HepG2 (cell line): ENCODE measurements around the gene HARBI1. TPM values are rescaled to one million over a fixed set of nuclear protein-coding genes. Genes with fewer than 3 reads are reported as not detected.

Experiments used
- CAMTA2 ChIP-seq: sonication (generic); formaldehyde crosslinking; IDR thresholded peaks from 2 replicates; pipeline ENCODE4 v1.4.0; 2020; ENCODE audit warnings: mild to moderate bottlenecking, missing genetic modification reagents, borderline replicate concordance
- CEBPG ChIP-seq: IDR thresholded peaks from 2 replicates; pipeline ENCODE4 v1.6.1; 2016
- EP300 ChIP-seq, 3 experiments: sonication (generic) in 1 of 3; formaldehyde crosslinking in 1 of 3; IDR thresholded peaks; 2 replicates each; pipeline versions ENCODE4 v1.5.1 to v1.6.1; 2011 to 2020; ENCODE audit warnings: low read depth in 2 of 3, low read length in 2 of 3, borderline replicate concordance in 1 of 3, improper control_type of control experiment in 1 of 3, mild to moderate bottlenecking in 1 of 3, missing genetic modification reagents in 1 of 3, moderate library complexity in 1 of 3
- ESRRA ChIP-seq: sonication (generic); formaldehyde crosslinking; IDR thresholded peaks from 2 replicates; pipeline ENCODE4 v1.5.1; 2020; ENCODE audit warnings: mild to moderate bottlenecking, low read depth, missing genetic modification reagents
- HDAC2 ChIP-seq: sonication (generic); formaldehyde crosslinking; IDR thresholded peaks from 2 replicates; pipeline ENCODE4 v1.4.0; 2020; ENCODE audit warnings: missing genetic modification reagents
- KAT2B ChIP-seq: fragments of 150-350 bp; IDR thresholded peaks from 2 replicates; pipeline ENCODE4 v1.6.1; 2014; ENCODE audit warnings: low read depth, low read length, borderline replicate concordance
- NR1H2 ChIP-seq: sonication (generic); formaldehyde crosslinking; IDR thresholded peaks from 2 replicates; pipeline ENCODE4 v1.8.1; 2022; ENCODE audit warnings: low read depth, missing genetic modification reagents, borderline replicate concordance
- PPARG ChIP-seq: conservative IDR thresholded peaks from 2 replicates; pipeline ENCODE4 v1.6.1; 2016; ENCODE audit warnings: missing biosample characterization, missing genetic modification reagents
- ZNF17 ChIP-seq: sonication (generic); formaldehyde crosslinking; IDR thresholded peaks from 2 replicates; pipeline ENCODE4 v1.5.0; 2020; ENCODE audit warnings: mild to moderate bottlenecking, missing genetic modification reagents
- ZNF253 ChIP-seq: sonication (generic); formaldehyde crosslinking; IDR thresholded peaks from 2 replicates; pipeline ENCODE4 v1.8.0; 2022; ENCODE audit warnings: mild to moderate bottlenecking, missing genetic modification reagents, borderline replicate concordance
- polyA plus RNA-seq, 8 experiments: library from polyadenylated mRNA; depleted of rRNA in 3 of 8; stranded (reverse) in 7 of 8; unstranded in 1 of 8; fragments of >200 nt; fragmentation: Illumina TruSeq in 4 of 8; extraction: Trizol in 4 of 8; gene quantifications; 2 replicates each; pipeline versions ENCODE4 v1.2.1 to v1.2.3, GENCODE V29; 2011 to 2016; ENCODE audit warnings: low read depth in 4 of 8, missing spikeins in 1 of 8, mixed read lengths in 1 of 8; ENCODE audit not compliant: insufficient read depth in 1 of 8
- total RNA-seq, 5 experiments: library from RNA; depleted of rRNA; stranded (reverse); fragments of >200 nt; fragmentation: Illumina TruSeq; extraction: Trizol; gene quantifications; 2 replicates each; pipeline ENCODE4 v1.2.3, GENCODE V29; 2016; ENCODE audit warnings: low read depth in 1 of 5
- TF ChIP-seq, protein P1 (sequence below): sonication (generic); formaldehyde crosslinking; IDR thresholded peaks from 2 replicates; pipeline ENCODE4 v1.4.0; 2020; ENCODE audit warnings: missing genetic modification reagents
- TF ChIP-seq, protein P2 (sequence below): sonication (generic); formaldehyde crosslinking; IDR thresholded peaks from 2 replicates; pipeline ENCODE4 v1.4.0; 2020; ENCODE audit warnings: missing genetic modification reagents, borderline replicate concordance
- TF ChIP-seq, protein P3 (sequence below): sonication (generic); formaldehyde crosslinking; IDR thresholded peaks from 2 replicates; pipeline ENCODE4 v1.8.1; 2022; ENCODE audit warnings: mild to moderate bottlenecking, missing genetic modification reagents
- TF ChIP-seq, protein P4 (sequence below): sonication (generic); formaldehyde crosslinking; IDR thresholded peaks from 2 replicates; pipeline ENCODE4 v1.5.0; 2020; ENCODE audit warnings: mild to moderate bottlenecking, missing genetic modification reagents

The HARBI1 gene
- total and polyA plus RNA-seq, 2 of the 13 experiments (the other 11 are each of a cell fraction or from before 2014, with no cell fraction given) = 2.5 to 4.8 TPM

DNA sequence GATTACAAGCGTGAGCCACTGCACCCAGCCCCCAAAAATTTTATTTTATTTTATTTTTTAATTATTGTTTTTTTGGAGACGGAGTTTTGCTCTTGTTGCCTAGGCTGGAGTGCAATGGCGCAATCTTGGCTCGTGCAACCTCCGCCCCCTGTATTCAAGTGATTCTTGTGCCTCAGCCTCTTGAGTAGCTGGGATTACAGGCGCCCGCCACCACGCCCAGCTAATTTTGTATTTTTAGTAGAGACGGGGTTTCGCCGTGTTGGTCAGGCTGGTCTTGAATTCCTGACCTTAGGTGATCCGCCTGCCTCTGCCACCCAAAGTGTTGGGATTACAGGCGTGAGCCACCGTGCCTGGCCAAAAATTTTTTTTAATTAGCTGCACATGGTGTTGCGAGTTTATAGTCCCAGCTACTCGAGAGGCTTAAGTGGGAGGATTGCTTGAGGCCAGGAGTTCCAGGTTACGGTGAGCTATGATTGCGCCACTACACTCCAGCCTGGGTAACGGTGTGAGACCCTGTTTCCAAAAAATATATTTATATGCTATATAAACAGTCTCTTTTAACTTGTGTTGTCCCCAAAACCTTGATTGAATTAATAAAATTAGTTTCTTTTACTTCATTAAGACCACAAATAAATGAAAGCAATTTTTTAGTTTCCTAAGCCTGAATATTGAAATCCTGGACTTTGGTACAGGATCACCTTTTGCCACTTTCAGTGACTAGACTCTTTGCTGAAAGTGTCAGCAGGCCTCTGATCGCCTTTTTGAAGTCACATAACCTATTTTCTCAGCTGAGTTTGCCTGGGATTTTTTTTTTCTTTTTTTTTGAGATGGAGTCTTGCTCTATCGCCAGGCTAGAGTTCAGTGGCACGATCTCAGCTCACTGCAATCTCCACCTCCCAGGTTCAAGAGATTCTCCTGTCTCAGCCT lies 16.5 kb upstream of the HARBI1 start (continued):
- TF ChIP-seq, protein P1, sequence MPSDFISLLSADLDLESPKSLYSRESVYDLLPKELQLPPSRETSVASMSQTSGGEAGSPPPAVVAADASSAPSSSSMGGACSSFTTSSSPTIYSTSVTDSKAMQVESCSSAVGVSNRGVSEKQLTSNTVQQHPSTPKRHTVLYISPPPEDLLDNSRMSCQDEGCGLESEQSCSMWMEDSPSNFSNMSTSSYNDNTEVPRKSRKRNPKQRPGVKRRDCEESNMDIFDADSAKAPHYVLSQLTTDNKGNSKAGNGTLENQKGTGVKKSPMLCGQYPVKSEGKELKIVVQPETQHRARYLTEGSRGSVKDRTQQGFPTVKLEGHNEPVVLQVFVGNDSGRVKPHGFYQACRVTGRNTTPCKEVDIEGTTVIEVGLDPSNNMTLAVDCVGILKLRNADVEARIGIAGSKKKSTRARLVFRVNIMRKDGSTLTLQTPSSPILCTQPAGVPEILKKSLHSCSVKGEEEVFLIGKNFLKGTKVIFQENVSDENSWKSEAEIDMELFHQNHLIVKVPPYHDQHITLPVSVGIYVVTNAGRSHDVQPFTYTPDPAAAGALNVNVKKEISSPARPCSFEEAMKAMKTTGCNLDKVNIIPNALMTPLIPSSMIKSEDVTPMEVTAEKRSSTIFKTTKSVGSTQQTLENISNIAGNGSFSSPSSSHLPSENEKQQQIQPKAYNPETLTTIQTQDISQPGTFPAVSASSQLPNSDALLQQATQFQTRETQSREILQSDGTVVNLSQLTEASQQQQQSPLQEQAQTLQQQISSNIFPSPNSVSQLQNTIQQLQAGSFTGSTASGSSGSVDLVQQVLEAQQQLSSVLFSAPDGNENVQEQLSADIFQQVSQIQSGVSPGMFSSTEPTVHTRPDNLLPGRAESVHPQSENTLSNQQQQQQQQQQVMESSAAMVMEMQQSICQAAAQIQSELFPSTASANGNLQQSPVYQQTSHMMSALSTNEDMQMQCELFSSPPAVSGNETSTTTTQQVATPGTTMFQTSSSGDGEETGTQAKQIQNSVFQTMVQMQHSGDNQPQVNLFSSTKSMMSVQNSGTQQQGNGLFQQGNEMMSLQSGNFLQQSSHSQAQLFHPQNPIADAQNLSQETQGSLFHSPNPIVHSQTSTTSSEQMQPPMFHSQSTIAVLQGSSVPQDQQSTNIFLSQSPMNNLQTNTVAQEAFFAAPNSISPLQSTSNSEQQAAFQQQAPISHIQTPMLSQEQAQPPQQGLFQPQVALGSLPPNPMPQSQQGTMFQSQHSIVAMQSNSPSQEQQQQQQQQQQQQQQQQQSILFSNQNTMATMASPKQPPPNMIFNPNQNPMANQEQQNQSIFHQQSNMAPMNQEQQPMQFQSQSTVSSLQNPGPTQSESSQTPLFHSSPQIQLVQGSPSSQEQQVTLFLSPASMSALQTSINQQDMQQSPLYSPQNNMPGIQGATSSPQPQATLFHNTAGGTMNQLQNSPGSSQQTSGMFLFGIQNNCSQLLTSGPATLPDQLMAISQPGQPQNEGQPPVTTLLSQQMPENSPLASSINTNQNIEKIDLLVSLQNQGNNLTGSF (CRISPR knock-in tag) = no peak
- TF ChIP-seq KAT2B = no peak
- TF ChIP-seq ESRRA (CRISPR knock-in tag) = no peak
- TF ChIP-seq NR1H2 (CRISPR knock-in tag) = no peak
- no peak for TF ChIP-seq ZNF17
- no peak for TF ChIP-seq HDAC2 (CRISPR knock-in tag)
- TF ChIP-seq, protein P2, sequence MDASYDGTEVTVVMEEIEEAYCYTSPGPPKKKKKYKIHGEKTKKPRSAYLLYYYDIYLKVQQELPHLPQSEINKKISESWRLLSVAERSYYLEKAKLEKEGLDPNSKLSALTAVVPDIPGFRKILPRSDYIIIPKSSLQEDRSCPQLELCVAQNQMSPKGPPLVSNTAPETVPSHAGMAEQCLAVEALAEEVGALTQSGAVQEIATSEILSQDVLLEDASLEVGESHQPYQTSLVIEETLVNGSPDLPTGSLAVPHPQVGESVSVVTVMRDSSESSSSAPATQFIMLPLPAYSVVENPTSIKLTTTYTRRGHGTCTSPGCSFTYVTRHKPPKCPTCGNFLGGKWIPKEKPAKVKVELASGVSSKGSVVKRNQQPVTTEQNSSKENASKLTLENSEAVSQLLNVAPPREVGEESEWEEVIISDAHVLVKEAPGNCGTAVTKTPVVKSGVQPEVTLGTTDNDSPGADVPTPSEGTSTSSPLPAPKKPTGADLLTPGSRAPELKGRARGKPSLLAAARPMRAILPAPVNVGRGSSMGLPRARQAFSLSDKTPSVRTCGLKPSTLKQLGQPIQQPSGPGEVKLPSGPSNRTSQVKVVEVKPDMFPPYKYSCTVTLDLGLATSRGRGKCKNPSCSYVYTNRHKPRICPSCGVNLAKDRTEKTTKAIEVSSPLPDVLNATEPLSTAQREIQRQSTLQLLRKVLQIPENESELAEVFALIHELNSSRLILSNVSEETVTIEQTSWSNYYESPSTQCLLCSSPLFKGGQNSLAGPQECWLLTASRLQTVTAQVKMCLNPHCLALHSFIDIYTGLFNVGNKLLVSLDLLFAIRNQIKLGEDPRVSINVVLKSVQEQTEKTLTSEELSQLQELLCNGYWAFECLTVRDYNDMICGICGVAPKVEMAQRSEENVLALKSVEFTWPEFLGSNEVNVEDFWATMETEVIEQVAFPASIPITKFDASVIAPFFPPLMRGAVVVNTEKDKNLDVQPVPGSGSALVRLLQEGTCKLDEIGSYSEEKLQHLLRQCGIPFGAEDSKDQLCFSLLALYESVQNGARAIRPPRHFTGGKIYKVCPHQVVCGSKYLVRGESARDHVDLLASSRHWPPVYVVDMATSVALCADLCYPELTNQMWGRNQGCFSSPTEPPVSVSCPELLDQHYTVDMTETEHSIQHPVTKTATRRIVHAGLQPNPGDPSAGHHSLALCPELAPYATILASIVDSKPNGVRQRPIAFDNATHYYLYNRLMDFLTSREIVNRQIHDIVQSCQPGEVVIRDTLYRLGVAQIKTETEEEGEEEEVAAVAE = no peak
- 0 out of 2 replicates have a peak, but pooled peaks have one; percentile 19 for TF ChIP-seq CEBPG (CRISPR knock-in tag)
- TF ChIP-seq ZNF253 (CRISPR knock-in tag) = no peak
- no peak for TF ChIP-seq EP300 (IDR thresholded peaks at IDR 0.05; ENCODE audit: low read depth in 2 of 2, low read length in 2 of 2)
- no peak for TF ChIP-seq EP300 (CRISPR knock-in tag; IDR thresholded peaks at IDR 0.05; ENCODE audit: borderline replicate concordance)
- TF ChIP-seq, protein P3, sequence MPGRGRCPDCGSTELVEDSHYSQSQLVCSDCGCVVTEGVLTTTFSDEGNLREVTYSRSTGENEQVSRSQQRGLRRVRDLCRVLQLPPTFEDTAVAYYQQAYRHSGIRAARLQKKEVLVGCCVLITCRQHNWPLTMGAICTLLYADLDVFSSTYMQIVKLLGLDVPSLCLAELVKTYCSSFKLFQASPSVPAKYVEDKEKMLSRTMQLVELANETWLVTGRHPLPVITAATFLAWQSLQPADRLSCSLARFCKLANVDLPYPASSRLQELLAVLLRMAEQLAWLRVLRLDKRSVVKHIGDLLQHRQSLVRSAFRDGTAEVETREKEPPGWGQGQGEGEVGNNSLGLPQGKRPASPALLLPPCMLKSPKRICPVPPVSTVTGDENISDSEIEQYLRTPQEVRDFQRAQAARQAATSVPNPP (CRISPR knock-in tag) = no peak
- TF ChIP-seq, protein P4, sequence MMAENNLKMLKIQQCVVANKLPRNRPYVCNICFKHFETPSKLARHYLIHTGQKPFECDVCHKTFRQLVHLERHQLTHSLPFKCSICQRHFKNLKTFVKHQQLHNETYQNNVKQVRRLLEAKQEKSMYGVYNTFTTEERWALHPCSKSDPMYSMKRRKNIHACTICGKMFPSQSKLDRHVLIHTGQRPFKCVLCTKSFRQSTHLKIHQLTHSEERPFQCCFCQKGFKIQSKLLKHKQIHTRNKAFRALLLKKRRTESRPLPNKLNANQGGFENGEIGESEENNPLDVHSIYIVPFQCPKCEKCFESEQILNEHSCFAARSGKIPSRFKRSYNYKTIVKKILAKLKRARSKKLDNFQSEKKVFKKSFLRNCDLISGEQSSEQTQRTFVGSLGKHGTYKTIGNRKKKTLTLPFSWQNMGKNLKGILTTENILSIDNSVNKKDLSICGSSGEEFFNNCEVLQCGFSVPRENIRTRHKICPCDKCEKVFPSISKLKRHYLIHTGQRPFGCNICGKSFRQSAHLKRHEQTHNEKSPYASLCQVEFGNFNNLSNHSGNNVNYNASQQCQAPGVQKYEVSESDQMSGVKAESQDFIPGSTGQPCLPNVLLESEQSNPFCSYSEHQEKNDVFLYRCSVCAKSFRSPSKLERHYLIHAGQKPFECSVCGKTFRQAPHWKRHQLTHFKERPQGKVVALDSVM (CRISPR knock-in tag) = peak; percentile 51; the same call in 1 of the 2 replicates
- TF ChIP-seq PPARG = 0 out of 2 replicates have a peak, but pooled peaks have one; percentile 23
- no peak for TF ChIP-seq CAMTA2
